Activated CD4-positive, alpha-beta memory T cell treated with anti-CD3 and anti-CD28 coated beads for 36 hours (primary cell): ENCODE results near the gene FAF1. TPM values are rescaled to one million over a fixed set of nuclear protein-coding genes. Genes with fewer than 3 reads are reported as not detected.

Source experiments
- CTCF ChIA-PET: fragments of 350-600 bp; sonication (Branson Sonifier 250); formaldehyde crosslinking; loops from one replicate; lab custom pipeline; 2021; ENCODE audit warnings: antibody characterized with exemption, inconsistent platforms; lab: Charles Lee
- POLR2A ChIA-PET: fragments of 350-600 bp; sonication (Branson Sonifier 250); formaldehyde crosslinking; loops from one replicate; lab custom pipeline; 2021; ENCODE audit warnings: antibody characterized with exemption; lab: Charles Lee
- DNase-seq: peaks from one replicate; pipeline ENCODE4 v3.0.0-alpha.2; 2020
- H3K27ac Mint-ChIP-seq: one replicate; pipeline ENCODE4 v1.8.0; 2021; ENCODE audit warnings: mixed read lengths
- H3K27me3 Mint-ChIP-seq: one replicate; pipeline ENCODE4 v1.8.0; 2021; ENCODE audit warnings: mixed read lengths
- H3K36me3 Mint-ChIP-seq: one replicate; pipeline ENCODE4 v1.8.0; 2021; ENCODE audit warnings: mixed read lengths
- H3K4me1 Mint-ChIP-seq: one replicate; pipeline ENCODE4 v1.8.0; 2021; ENCODE audit warnings: low read depth, mixed read lengths
- H3K4me3 Mint-ChIP-seq: one replicate; pipeline ENCODE4 v1.8.0; 2021; ENCODE audit warnings: mild to moderate bottlenecking, mixed read lengths
- H3K9me3 Mint-ChIP-seq: one replicate; pipeline ENCODE4 v1.8.0; 2021; ENCODE audit warnings: mixed read lengths
- intact Hi-C: fragments of 100-400 bp; cut with micrococcal nuclease; formaldehyde crosslinking; loops from one replicate; pipeline ENCODE4 v1.15.1; 2023
- total RNA-seq, 2 experiments: library from RNA; stranded (reverse); gene quantifications; one replicate each; pipeline ENCODE4 v1.2.3, GENCODE V29; 2021

The FAF1 gene
- total RNA-seq, 2 experiments from 2014 or later, result 77.0 to 84.6 TPM

GRCh38 chr1:50857702-50858101, 102.4 kb downstream of the FAF1 start:
- intact Hi-C loops, result no loop called here
- ChIA-PET POLR2A (no interaction called here), CTCF (interaction anchor here (0.8 to 2.6 kb wide), 3 partner anchors 15 to 440 kb away, joined by 3 to 8 read pairs (median 5); no protein-coding TSS in a partner anchor)
- H3K4me1 Mint-ChIP-seq, result peaks cover 19% of the 10 kb centered on the region
- H3K36me3 Mint-ChIP-seq, result peaks cover 21% of the 10 kb centered on the region
- no peak overlapping the region for H3K4me3 Mint-ChIP-seq
- DNase-seq, result no peak
- no peak overlapping the region for H3K27ac Mint-ChIP-seq
- peaks cover 24% of the 10 kb centered on the region for H3K9me3 Mint-ChIP-seq
- H3K27me3 Mint-ChIP-seq, result no peaks in the 10 kb centered on the region

- H3K4me1 Mint-ChIP-seq, result peaks cover 9% of the 10 kb centered on the region
- no peak for DNase-seq
- intact Hi-C loops, result no loop called here
- H3K27ac Mint-ChIP-seq, result no peak overlapping the region
- H3K27me3 Mint-ChIP-seq, result no peaks in the 10 kb centered on the region
- ChIA-PET CTCF (interaction anchor here (0.6 kb wide), 1 partner anchor 73 kb away, joined by 3 read pairs; no protein-coding TSS in a partner anchor), POLR2A (no interaction called here)
- H3K36me3 Mint-ChIP-seq, result peaks cover 10% of the 10 kb centered on the region
- no peak overlapping the region for H3K4me3 Mint-ChIP-seq
- peaks cover 4% of the 10 kb centered on the region for H3K9me3 Mint-ChIP-seq
These were observed 106.7 kb downstream of the FAF1 start for GRCh38 chr1:50853325-50853724.

GRCh38 chr1:50852889-50853288, 107.2 kb downstream of the FAF1 start:
- POLR2A ChIA-PET, result no interaction called here
- H3K9me3 Mint-ChIP-seq, result peaks cover 7% of the 10 kb centered on the region
- H3K36me3 Mint-ChIP-seq, result peaks cover 13% of the 10 kb centered on the region
- intact Hi-C loops, result no loop called here
- no peak for DNase-seq
- H3K4me1 Mint-ChIP-seq, result peaks cover 9% of the 10 kb centered on the region
- H3K4me3 Mint-ChIP-seq, result no peak overlapping the region
- H3K27me3 Mint-ChIP-seq, result no peaks in the 10 kb centered on the region
- no peak overlapping the region for H3K27ac Mint-ChIP-seq
- CTCF ChIA-PET, result interaction anchor here (0.6 kb wide), 2 partner anchors 20 to 73 kb away, joined by 3 read pairs; no protein-coding TSS in a partner anchor

- H3K27me3 Mint-ChIP-seq, result no peaks in the 10 kb centered on the region
- peaks cover 16% of the 10 kb centered on the region for H3K9me3 Mint-ChIP-seq
- intact Hi-C loops, result no loop called here
- peaks cover 21% of the 10 kb centered on the region for H3K36me3 Mint-ChIP-seq
- ChIA-PET CTCF (no interaction called here), POLR2A (no interaction called here)
- peaks cover 9% of the 10 kb centered on the region for H3K4me1 Mint-ChIP-seq
- no peak overlapping the region for H3K4me3 Mint-ChIP-seq
- H3K27ac Mint-ChIP-seq, result no peak overlapping the region
- DNase-seq, result no peak
These were observed 108.6 kb downstream of the FAF1 start for GRCh38 chr1:50851466-50851865.

- ChIA-PET CTCF (interaction anchor here (0.6 to 1.9 kb wide), 2 partner anchors 22 to 23 kb away, joined by 3 to 6 read pairs; no protein-coding TSS in a partner anchor), POLR2A (no interaction called here)
- DNase-seq, result no peak
- peaks cover 9% of the 10 kb centered on the region for H3K4me1 Mint-ChIP-seq
- no peak overlapping the region for H3K4me3 Mint-ChIP-seq
- no peak overlapping the region for H3K27ac Mint-ChIP-seq
- H3K27me3 Mint-ChIP-seq, result no peaks in the 10 kb centered on the region
- H3K36me3 Mint-ChIP-seq, result peaks cover 22% of the 10 kb centered on the region
- peaks cover 16% of the 10 kb centered on the region for H3K9me3 Mint-ChIP-seq
- intact Hi-C loops, result no loop called here
These were observed 109.0 kb downstream of the FAF1 start for GRCh38 chr1:50851034-50851433.

GRCh38 chr1:50847303-50847702, 112.8 kb downstream of the FAF1 start:
- no peak for DNase-seq
- Mint-ChIP-seq H3K27ac (no peak overlapping the region), H3K9me3 (peaks cover 16% of the 10 kb centered on the region), H3K4me3 (no peak overlapping the region), H3K27me3 (no peaks in the 10 kb centered on the region), H3K4me1 (peaks cover 10% of the 10 kb centered on the region), H3K36me3 (peaks cover 21% of the 10 kb centered on the region)
- ChIA-PET CTCF (no interaction called here), POLR2A (no interaction called here)
- intact Hi-C loops, result no loop called here

- ChIA-PET CTCF (no interaction called here), POLR2A (no interaction called here)
- intact Hi-C loops, result no loop called here
- Mint-ChIP-seq H3K9me3 (peaks cover 16% of the 10 kb centered on the region), H3K4me1 (peaks cover 7% of the 10 kb centered on the region), H3K27me3 (no peaks in the 10 kb centered on the region), H3K27ac (no peak overlapping the region), H3K4me3 (no peak overlapping the region), H3K36me3 (peaks cover 21% of the 10 kb centered on the region)
- no peak for DNase-seq
These were observed 113.7 kb downstream of the FAF1 start for GRCh38 chr1:50846224-50846839.

- peaks cover 1% of the 10 kb centered on the region for H3K9me3 Mint-ChIP-seq
- H3K4me3 Mint-ChIP-seq, result no peak overlapping the region
- no peaks in the 10 kb centered on the region for H3K27me3 Mint-ChIP-seq
- intact Hi-C loops, result no loop called here
- H3K36me3 Mint-ChIP-seq, result peaks cover 7% of the 10 kb centered on the region
- POLR2A ChIA-PET, result no interaction called here
- CTCF ChIA-PET, result no interaction called here
- H3K27ac Mint-ChIP-seq, result no peak overlapping the region
- peaks cover 7% of the 10 kb centered on the region for H3K4me1 Mint-ChIP-seq
- no peak for DNase-seq
These were observed 118.2 kb downstream of the FAF1 start for GRCh38 chr1:50841791-50842387.

- CTCF ChIA-PET, result no interaction called here
These were observed 124.0 kb downstream of the FAF1 start for GRCh38 chr1:50836117-50836516.

GRCh38 chr1:50833216-50833615, 126.9 kb downstream of the FAF1 start:
- H3K27me3 Mint-ChIP-seq, result no peaks in the 10 kb centered on the region
- H3K4me3 Mint-ChIP-seq, result no peak overlapping the region
- no peaks in the 10 kb centered on the region for H3K4me1 Mint-ChIP-seq
- intact Hi-C loops, result no loop called here
- POLR2A ChIA-PET, result no interaction called here
- peaks cover 3% of the 10 kb centered on the region for H3K9me3 Mint-ChIP-seq
- H3K36me3 Mint-ChIP-seq, result peaks cover 15% of the 10 kb centered on the region
- CTCF ChIA-PET, result no interaction called here
- DNase-seq, result no peak
- no peak overlapping the region for H3K27ac Mint-ChIP-seq

More at GRCh38 chr1:50836117-50836516, 124.0 kb downstream of the FAF1 start:
- H3K4me1 Mint-ChIP-seq, result no peaks in the 10 kb centered on the region
- H3K9me3 Mint-ChIP-seq, result peaks cover 3% of the 10 kb centered on the region
- peaks cover 9% of the 10 kb centered on the region for H3K36me3 Mint-ChIP-seq
- no peak overlapping the region for H3K4me3 Mint-ChIP-seq
- DNase-seq, result no peak
- H3K27ac Mint-ChIP-seq, result no peak overlapping the region
- POLR2A ChIA-PET, result no interaction called here
- intact Hi-C loops, result no loop called here
- H3K27me3 Mint-ChIP-seq, result no peaks in the 10 kb centered on the region

GRCh38 chr1:50832167-50832566, 127.9 kb downstream of the FAF1 start:
- Mint-ChIP-seq H3K4me3 (no peak overlapping the region), H3K36me3 (peaks cover 15% of the 10 kb centered on the region), H3K27me3 (no peaks in the 10 kb centered on the region), H3K27ac (no peak overlapping the region), H3K4me1 (no peaks in the 10 kb centered on the region), H3K9me3 (peaks cover 3% of the 10 kb centered on the region)
- CTCF ChIA-PET, result interaction anchor here (0.8 kb wide), 1 partner anchor 357 kb away, joined by 3 read pairs; no protein-coding TSS in a partner anchor
- intact Hi-C loops, result no loop called here
- no peak for DNase-seq
- POLR2A ChIA-PET, result no interaction called here

GRCh38 chr1:50831300-50832061, 128.6 kb downstream of the FAF1 start:
- no peak overlapping the region for H3K27ac Mint-ChIP-seq
- peaks cover 15% of the 10 kb centered on the region for H3K36me3 Mint-ChIP-seq
- H3K4me1 Mint-ChIP-seq, result no peaks in the 10 kb centered on the region
- CTCF ChIA-PET, result interaction anchor here (0.5 to 0.8 kb wide), 2 partner anchors 218 to 358 kb away, joined by 3 read pairs; no protein-coding TSS in a partner anchor
- DNase-seq, result no peak
- H3K27me3 Mint-ChIP-seq, result no peaks in the 10 kb centered on the region
- no peak overlapping the region for H3K4me3 Mint-ChIP-seq
- POLR2A ChIA-PET, result no interaction called here
- peaks cover 3% of the 10 kb centered on the region for H3K9me3 Mint-ChIP-seq
- intact Hi-C loops, result no loop called here
